WTC11 (cell line): ENCODE measurements around the gene ADARB2. TPM values are rescaled to one million over a fixed set of nuclear protein-coding genes. Genes with fewer than 3 reads are reported as not detected.
A peak's percentile ranks its signal among the peaks of the same experiment; 100 is the strongest.

ENCODE experiments used
- ELF4 ChIP-seq: sonication (generic); formaldehyde crosslinking; IDR thresholded peaks from 2 replicates; pipeline ENCODE4 v1.8.1; 2022; ENCODE audit warnings: low read depth, mild to moderate bottlenecking, moderate library complexity, missing genetic modification reagents
- FOXK1 ChIP-seq: sonication (generic); formaldehyde crosslinking; IDR thresholded peaks from 2 replicates; pipeline ENCODE4 v1.8.0; 2022; ENCODE audit warnings: mild to moderate bottlenecking, moderate library complexity, missing genetic modification reagents
- FOXP1 ChIP-seq: sonication (generic); formaldehyde crosslinking; IDR thresholded peaks from 2 replicates; pipeline ENCODE4 v1.8.0; 2022; ENCODE audit warnings: missing genetic modification reagents, mild to moderate bottlenecking, moderate library complexity, borderline replicate concordance
- KAT7 ChIP-seq: sonication (generic); formaldehyde crosslinking; IDR thresholded peaks from 2 replicates; pipeline ENCODE4 v1.8.1; 2023; ENCODE audit warnings: missing genetic modification reagents, mild to moderate bottlenecking, borderline replicate concordance
- NFYB ChIP-seq: sonication (generic); formaldehyde crosslinking; conservative IDR thresholded peaks from 2 replicates; pipeline ENCODE4 v1.8.0; 2022; ENCODE audit warnings: low read depth, missing genetic modification reagents
- SMAD3 ChIP-seq: sonication (generic); formaldehyde crosslinking; IDR thresholded peaks from 2 replicates; pipeline ENCODE4 v1.8.0; 2022; ENCODE audit warnings: missing genetic modification reagents, mild to moderate bottlenecking, borderline replicate concordance
- SMAD4 ChIP-seq: sonication (generic); formaldehyde crosslinking; IDR thresholded peaks from 2 replicates; pipeline ENCODE4 v1.8.0; 2022; ENCODE audit warnings: mild to moderate bottlenecking, missing genetic modification reagents
- TP53 ChIP-seq: sonication (generic); formaldehyde crosslinking; IDR thresholded peaks from 2 replicates; pipeline ENCODE4 v1.8.1; 2023; ENCODE audit warnings: mild to moderate bottlenecking, missing genetic modification reagents
- ZNF232 ChIP-seq: sonication (generic); formaldehyde crosslinking; IDR thresholded peaks from 2 replicates; pipeline ENCODE4 v1.8.0; 2022; ENCODE audit warnings: mild to moderate bottlenecking, missing genetic modification reagents
- ZNF423 ChIP-seq: fragments of 250-450 bp; sonication (Bioruptor Pico); IDR thresholded peaks from 2 replicates; pipeline ENCODE4 v2.1.2; 2022; ENCODE audit warnings: mild to moderate bottlenecking, moderate library complexity
- total RNA-seq: library from RNA; stranded (reverse); gene quantifications from 3 replicates; pipeline ENCODE4 v1.2.3, GENCODE V29; 2021
- TF ChIP-seq, protein P1 (sequence below): sonication (generic); formaldehyde crosslinking; IDR thresholded peaks from 2 replicates; pipeline ENCODE4 v1.8.0; 2023; ENCODE audit warnings: mild to moderate bottlenecking, missing genetic modification reagents
- TF ChIP-seq, protein P2 (sequence below): fragments of 250-450 bp; sonication (Bioruptor Pico); IDR thresholded peaks from 2 replicates; pipeline ENCODE4 v1.9.0; 2021; ENCODE audit warnings: mild to moderate bottlenecking
- TF ChIP-seq, protein P3 (sequence below): sonication (generic); formaldehyde crosslinking; IDR thresholded peaks from 2 replicates; pipeline ENCODE4 v1.8.1; 2023; ENCODE audit warnings: mild to moderate bottlenecking, missing genetic modification reagents
- TF ChIP-seq, protein P4 (sequence below): sonication (generic); formaldehyde crosslinking; IDR thresholded peaks from 2 replicates; pipeline ENCODE4 v1.8.0; 2023; ENCODE audit warnings: missing genetic modification reagents, mild to moderate bottlenecking, borderline replicate concordance
- TF ChIP-seq, protein P5 (sequence below): sonication (generic); formaldehyde crosslinking; IDR thresholded peaks from 2 replicates; pipeline ENCODE4 v1.8.0; 2023; ENCODE audit warnings: missing genetic modification reagents
- TF ChIP-seq, protein P6 (sequence below): sonication (generic); formaldehyde crosslinking; conservative IDR thresholded peaks from 2 replicates; pipeline ENCODE4 v1.8.1; 2022; ENCODE audit warnings: mild to moderate bottlenecking, missing genetic modification reagents
- TF ChIP-seq, protein P7 (sequence below): sonication (generic); formaldehyde crosslinking; IDR thresholded peaks from 2 replicates; pipeline ENCODE4 v1.8.1; 2023; ENCODE audit warnings: mild to moderate bottlenecking, missing genetic modification reagents, borderline replicate concordance
- TF ChIP-seq, protein P8 (sequence below): sonication (generic); formaldehyde crosslinking; IDR thresholded peaks from 2 replicates; pipeline ENCODE4 v1.8.0; 2022; ENCODE audit warnings: mild to moderate bottlenecking, missing genetic modification reagents

The ADARB2 gene
- total RNA-seq, 1 experiment from 2014 or later: 3.7 TPM

DNA sequence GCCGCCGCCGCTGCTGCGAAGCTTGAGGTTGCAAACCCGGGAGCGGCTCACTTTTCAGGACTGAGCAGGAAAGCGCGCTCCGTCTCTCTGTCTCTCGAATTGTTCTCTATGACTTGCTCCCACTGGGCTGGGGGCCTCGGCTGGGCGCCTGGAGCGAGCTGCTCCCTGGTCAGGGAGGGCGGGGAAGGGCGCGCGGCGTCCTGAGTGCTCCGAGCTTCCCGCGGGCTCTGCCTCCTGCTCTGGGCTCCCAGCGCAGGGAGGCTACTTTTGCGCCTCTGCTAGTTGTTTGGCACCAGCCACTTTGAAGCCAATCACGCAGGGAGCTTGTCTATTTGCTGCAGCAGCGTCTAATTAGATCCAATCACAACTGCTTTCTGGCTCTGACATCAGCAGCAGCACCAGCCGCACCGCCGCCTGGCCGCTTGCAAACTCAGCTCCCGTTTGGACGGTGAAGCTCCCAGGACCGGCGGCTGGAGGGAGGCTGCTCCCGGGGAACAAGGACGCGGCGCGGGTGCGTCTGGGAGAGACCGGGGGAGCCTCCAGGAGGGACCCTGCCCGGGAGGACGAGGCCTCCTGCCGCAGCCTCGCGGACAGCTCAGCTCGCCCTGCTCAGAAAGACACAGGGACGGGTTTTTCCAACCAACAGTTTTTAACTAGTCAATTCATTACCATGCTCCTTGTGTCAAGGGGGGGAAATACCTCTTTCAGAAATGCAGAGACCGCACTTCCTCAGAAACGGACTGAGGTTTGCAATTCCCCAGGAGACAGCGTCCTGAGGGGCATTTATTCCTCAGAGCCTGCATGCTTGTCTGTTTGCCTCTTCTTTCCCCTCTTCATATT lies at the start of gene ADARB2 (continued):
- TF ChIP-seq, protein P1, sequence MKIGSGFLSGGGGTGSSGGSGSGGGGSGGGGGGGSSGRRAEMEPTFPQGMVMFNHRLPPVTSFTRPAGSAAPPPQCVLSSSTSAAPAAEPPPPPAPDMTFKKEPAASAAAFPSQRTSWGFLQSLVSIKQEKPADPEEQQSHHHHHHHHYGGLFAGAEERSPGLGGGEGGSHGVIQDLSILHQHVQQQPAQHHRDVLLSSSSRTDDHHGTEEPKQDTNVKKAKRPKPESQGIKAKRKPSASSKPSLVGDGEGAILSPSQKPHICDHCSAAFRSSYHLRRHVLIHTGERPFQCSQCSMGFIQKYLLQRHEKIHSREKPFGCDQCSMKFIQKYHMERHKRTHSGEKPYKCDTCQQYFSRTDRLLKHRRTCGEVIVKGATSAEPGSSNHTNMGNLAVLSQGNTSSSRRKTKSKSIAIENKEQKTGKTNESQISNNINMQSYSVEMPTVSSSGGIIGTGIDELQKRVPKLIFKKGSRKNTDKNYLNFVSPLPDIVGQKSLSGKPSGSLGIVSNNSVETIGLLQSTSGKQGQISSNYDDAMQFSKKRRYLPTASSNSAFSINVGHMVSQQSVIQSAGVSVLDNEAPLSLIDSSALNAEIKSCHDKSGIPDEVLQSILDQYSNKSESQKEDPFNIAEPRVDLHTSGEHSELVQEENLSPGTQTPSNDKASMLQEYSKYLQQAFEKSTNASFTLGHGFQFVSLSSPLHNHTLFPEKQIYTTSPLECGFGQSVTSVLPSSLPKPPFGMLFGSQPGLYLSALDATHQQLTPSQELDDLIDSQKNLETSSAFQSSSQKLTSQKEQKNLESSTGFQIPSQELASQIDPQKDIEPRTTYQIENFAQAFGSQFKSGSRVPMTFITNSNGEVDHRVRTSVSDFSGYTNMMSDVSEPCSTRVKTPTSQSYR (CRISPR knock-in tag): peak; percentile 43; the same call in 1 of the 2 replicates
- TF ChIP-seq, protein P2, sequence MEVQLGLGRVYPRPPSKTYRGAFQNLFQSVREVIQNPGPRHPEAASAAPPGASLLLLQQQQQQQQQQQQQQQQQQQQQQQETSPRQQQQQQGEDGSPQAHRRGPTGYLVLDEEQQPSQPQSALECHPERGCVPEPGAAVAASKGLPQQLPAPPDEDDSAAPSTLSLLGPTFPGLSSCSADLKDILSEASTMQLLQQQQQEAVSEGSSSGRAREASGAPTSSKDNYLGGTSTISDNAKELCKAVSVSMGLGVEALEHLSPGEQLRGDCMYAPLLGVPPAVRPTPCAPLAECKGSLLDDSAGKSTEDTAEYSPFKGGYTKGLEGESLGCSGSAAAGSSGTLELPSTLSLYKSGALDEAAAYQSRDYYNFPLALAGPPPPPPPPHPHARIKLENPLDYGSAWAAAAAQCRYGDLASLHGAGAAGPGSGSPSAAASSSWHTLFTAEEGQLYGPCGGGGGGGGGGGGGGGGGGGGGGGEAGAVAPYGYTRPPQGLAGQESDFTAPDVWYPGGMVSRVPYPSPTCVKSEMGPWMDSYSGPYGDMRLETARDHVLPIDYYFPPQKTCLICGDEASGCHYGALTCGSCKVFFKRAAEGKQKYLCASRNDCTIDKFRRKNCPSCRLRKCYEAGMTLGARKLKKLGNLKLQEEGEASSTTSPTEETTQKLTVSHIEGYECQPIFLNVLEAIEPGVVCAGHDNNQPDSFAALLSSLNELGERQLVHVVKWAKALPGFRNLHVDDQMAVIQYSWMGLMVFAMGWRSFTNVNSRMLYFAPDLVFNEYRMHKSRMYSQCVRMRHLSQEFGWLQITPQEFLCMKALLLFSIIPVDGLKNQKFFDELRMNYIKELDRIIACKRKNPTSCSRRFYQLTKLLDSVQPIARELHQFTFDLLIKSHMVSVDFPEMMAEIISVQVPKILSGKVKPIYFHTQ: no peak
- TF ChIP-seq, protein P3, sequence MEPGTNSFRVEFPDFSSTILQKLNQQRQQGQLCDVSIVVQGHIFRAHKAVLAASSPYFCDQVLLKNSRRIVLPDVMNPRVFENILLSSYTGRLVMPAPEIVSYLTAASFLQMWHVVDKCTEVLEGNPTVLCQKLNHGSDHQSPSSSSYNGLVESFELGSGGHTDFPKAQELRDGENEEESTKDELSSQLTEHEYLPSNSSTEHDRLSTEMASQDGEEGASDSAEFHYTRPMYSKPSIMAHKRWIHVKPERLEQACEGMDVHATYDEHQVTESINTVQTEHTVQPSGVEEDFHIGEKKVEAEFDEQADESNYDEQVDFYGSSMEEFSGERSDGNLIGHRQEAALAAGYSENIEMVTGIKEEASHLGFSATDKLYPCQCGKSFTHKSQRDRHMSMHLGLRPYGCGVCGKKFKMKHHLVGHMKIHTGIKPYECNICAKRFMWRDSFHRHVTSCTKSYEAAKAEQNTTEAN (CRISPR knock-in tag): peak; percentile 84
- TF ChIP-seq, protein P4, sequence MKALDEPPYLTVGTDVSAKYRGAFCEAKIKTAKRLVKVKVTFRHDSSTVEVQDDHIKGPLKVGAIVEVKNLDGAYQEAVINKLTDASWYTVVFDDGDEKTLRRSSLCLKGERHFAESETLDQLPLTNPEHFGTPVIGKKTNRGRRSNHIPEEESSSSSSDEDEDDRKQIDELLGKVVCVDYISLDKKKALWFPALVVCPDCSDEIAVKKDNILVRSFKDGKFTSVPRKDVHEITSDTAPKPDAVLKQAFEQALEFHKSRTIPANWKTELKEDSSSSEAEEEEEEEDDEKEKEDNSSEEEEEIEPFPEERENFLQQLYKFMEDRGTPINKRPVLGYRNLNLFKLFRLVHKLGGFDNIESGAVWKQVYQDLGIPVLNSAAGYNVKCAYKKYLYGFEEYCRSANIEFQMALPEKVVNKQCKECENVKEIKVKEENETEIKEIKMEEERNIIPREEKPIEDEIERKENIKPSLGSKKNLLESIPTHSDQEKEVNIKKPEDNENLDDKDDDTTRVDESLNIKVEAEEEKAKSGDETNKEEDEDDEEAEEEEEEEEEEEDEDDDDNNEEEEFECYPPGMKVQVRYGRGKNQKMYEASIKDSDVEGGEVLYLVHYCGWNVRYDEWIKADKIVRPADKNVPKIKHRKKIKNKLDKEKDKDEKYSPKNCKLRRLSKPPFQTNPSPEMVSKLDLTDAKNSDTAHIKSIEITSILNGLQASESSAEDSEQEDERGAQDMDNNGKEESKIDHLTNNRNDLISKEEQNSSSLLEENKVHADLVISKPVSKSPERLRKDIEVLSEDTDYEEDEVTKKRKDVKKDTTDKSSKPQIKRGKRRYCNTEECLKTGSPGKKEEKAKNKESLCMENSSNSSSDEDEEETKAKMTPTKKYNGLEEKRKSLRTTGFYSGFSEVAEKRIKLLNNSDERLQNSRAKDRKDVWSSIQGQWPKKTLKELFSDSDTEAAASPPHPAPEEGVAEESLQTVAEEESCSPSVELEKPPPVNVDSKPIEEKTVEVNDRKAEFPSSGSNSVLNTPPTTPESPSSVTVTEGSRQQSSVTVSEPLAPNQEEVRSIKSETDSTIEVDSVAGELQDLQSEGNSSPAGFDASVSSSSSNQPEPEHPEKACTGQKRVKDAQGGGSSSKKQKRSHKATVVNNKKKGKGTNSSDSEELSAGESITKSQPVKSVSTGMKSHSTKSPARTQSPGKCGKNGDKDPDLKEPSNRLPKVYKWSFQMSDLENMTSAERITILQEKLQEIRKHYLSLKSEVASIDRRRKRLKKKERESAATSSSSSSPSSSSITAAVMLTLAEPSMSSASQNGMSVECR (CRISPR knock-in tag): peak; percentile 88
- peak; percentile 94 for TF ChIP-seq FOXP1 (CRISPR knock-in tag)
- TF ChIP-seq, protein P5, sequence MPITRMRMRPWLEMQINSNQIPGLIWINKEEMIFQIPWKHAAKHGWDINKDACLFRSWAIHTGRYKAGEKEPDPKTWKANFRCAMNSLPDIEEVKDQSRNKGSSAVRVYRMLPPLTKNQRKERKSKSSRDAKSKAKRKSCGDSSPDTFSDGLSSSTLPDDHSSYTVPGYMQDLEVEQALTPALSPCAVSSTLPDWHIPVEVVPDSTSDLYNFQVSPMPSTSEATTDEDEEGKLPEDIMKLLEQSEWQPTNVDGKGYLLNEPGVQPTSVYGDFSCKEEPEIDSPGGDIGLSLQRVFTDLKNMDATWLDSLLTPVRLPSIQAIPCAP: peak; percentile 74; the same call in 1 of the 2 replicates
- 0 out of 2 replicates have a peak, but pooled peaks have one; percentile 49 for TF ChIP-seq FOXK1 (CRISPR knock-in tag)
- TF ChIP-seq KAT7: no peak
- TF ChIP-seq, protein P6, sequence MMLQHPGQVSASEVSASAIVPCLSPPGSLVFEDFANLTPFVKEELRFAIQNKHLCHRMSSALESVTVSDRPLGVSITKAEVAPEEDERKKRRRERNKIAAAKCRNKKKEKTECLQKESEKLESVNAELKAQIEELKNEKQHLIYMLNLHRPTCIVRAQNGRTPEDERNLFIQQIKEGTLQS: no peak
- peak; percentile 44; the same call in 1 of the 2 replicates for TF ChIP-seq NFYB (CRISPR knock-in tag)
- no peak for TF ChIP-seq ELF4 (CRISPR knock-in tag)
- 0 out of 2 replicates have a peak, but pooled peaks have one; percentile 46 for TF ChIP-seq SMAD3 (CRISPR knock-in tag)
- peak; percentile 69; the same call in 1 of the 2 replicates for TF ChIP-seq ZNF232
- TF ChIP-seq TP53: peak; percentile 17; the same call in 1 of the 2 replicates
- TF ChIP-seq, protein P7, sequence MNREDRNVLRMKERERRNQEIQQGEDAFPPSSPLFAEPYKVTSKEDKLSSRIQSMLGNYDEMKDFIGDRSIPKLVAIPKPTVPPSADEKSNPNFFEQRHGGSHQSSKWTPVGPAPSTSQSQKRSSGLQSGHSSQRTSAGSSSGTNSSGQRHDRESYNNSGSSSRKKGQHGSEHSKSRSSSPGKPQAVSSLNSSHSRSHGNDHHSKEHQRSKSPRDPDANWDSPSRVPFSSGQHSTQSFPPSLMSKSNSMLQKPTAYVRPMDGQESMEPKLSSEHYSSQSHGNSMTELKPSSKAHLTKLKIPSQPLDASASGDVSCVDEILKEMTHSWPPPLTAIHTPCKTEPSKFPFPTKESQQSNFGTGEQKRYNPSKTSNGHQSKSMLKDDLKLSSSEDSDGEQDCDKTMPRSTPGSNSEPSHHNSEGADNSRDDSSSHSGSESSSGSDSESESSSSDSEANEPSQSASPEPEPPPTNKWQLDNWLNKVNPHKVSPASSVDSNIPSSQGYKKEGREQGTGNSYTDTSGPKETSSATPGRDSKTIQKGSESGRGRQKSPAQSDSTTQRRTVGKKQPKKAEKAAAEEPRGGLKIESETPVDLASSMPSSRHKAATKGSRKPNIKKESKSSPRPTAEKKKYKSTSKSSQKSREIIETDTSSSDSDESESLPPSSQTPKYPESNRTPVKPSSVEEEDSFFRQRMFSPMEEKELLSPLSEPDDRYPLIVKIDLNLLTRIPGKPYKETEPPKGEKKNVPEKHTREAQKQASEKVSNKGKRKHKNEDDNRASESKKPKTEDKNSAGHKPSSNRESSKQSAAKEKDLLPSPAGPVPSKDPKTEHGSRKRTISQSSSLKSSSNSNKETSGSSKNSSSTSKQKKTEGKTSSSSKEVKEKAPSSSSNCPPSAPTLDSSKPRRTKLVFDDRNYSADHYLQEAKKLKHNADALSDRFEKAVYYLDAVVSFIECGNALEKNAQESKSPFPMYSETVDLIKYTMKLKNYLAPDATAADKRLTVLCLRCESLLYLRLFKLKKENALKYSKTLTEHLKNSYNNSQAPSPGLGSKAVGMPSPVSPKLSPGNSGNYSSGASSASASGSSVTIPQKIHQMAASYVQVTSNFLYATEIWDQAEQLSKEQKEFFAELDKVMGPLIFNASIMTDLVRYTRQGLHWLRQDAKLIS (CRISPR knock-in tag): 0 out of 2 replicates have a peak, but pooled peaks have one; percentile 53
- TF ChIP-seq, protein P8, sequence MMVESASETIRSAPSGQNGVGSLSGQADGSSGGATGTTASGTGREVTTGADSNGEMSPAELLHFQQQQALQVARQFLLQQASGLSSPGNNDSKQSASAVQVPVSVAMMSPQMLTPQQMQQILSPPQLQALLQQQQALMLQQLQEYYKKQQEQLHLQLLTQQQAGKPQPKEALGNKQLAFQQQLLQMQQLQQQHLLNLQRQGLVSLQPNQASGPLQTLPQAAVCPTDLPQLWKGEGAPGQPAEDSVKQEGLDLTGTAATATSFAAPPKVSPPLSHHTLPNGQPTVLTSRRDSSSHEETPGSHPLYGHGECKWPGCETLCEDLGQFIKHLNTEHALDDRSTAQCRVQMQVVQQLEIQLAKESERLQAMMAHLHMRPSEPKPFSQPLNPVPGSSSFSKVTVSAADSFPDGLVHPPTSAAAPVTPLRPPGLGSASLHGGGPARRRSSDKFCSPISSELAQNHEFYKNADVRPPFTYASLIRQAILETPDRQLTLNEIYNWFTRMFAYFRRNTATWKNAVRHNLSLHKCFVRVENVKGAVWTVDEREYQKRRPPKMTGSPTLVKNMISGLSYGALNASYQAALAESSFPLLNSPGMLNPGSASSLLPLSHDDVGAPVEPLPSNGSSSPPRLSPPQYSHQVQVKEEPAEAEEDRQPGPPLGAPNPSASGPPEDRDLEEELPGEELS (CRISPR knock-in tag): 0 out of 2 replicates have a peak, but pooled peaks have one; percentile 49
- TF ChIP-seq ZNF423: no peak
- TF ChIP-seq SMAD4 (CRISPR knock-in tag): peak; percentile 65; the same call in 1 of the 2 replicates
